HG03575 (cell line): Measurements from ENCODE around the gene SLC6A13.

Source experiments
- ATAC-seq: cut with Tn5 transposase; IDR thresholded peaks from one replicate; pipeline ENCODE4 v1.9.1; 2021; ENCODE audit not compliant: unreplicated experiment, insufficient number of reproducible peaks, low FRiP score; ENCODE audit errors: extremely low read depth

Gene SLC6A13

GRCh38 chr12:206746-207440 lies 55.7 kb downstream of the SLC6A13 start:
- no peak for ATAC-seq

DNA sequence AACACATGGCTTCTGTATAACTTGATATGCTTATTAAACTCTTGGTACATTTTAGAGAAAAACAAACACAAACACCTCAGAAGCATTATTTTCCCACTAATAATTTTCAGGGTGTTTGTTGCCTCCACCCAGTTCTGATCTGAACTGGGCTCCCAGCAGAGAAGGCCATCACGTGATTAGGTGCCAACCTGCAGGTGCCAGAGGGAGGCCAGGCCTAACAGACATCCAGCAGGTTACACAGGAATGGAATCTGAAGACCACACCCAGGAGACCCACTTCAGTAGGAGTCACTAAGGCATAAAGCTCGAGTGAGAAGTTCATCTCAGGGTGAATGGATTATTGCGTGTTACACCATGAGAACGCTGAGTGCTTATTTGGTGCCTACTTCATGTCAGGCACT lies 57.6 kb downstream of the SLC6A13 start:
- ATAC-seq: no peak

DNA sequence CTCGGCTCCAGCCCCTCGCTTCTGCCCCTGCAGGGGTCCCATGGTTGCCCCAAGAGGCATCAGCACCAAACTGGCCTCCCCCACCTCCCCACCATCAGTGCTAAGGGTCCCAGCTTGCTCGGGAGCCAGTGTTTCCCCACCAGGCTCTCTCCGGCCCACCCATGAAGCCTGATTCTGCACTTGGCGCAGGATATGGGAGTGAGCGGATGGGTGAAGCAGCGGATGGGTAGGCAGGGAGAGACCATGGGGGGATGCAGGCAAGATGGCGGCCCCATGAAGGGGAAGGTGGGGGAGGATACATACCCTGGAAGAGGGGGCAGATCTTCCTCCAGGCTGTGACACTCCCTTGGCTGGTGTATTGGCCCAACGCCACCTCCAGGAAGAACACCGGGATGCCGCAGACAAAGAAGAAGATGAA lies 58.4 kb downstream of the SLC6A13 start:
- ATAC-seq: no peak

DNA sequence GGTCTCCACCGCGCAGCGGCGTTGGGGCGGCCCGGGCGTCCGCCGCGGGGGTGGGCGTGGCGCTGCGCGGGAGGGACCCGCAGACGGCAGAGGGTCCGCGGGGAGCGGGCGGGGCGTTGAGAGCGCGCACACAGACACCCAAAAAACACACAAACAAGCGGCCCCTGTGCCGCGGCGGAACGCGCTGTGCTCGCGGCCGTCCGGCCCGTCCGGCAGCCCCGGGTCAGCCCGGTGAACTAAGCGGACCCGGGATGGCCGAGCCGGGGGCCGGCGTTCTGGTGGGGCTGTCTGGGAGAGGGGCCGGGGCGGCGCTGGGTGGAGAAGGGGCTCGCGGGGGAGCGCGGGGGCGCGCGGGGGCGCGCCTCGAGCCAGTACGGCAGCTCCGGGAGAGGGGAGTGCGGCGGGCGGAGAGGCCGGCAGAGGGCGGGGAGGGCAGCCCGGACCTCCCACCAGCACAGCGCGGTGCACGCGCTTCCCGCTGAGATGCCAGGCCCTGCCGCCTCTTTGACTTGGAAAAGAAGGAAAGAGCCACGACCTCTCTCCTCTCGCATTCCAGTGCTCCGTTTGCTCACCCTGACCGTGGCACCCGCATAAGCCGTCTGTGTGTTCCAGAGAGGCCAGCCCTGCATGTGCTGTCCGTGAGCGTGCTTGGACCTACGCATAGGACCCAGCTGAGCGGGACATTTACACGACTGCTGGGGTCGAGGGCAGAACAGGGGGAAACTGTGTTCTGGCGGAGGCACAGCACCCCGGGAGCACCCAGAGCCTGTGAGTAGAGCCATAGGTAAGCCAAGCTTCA lies 59.0 kb downstream of the SLC6A13 start:
- no peak for ATAC-seq

DNA sequence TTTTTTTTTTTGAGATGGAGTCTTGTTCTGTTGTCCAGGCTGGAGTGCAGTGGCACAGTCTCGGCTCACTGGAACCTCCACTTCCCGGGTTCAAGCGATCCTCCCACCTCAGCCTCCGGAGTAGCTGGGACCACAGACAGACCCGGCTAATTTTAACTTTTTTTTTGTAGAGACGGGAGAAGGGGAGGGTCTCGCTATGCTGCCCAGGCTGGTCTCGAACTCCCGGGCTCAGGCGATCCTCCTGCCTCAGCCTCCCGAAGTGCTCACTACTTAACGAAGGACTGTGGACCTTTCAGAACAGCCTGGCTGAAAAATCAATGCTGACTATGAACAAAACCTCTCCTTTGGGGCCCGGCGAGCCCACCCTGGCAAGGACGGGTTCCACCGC lies 59.6 kb downstream of the SLC6A13 start:
- ATAC-seq: no peak

DNA sequence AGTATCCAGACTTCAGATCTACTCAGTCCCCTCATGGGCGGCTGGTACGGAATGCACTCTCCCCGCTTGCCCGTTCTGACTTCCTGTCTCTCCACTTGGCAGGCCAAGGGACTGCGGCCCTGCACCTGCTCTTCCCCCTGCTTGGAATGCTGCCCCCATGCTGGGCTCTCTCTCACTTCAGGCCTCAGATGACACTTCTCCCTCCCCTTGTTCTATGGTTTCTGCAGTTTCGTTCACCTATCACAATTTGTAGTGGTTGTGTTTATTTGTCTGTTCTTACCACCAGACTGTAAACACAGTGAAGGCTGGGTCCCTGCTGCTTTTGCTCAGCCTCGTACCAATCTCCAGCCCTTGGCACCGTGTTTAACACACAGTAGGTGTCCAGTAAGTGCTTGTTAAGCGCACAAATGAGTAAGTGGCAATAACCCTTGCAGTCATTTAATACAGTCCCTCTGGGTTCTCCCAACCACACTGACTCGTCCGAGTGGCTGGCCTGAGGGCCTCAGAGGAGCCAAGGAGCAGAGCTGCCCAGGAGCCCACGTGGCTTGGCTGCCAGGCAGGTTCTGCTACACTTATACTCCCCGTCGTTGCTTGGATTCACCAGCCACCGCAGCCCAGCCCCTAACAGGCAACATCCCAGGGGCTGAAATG lies 60.4 kb downstream of the SLC6A13 start:
- ATAC-seq: no peak

DNA sequence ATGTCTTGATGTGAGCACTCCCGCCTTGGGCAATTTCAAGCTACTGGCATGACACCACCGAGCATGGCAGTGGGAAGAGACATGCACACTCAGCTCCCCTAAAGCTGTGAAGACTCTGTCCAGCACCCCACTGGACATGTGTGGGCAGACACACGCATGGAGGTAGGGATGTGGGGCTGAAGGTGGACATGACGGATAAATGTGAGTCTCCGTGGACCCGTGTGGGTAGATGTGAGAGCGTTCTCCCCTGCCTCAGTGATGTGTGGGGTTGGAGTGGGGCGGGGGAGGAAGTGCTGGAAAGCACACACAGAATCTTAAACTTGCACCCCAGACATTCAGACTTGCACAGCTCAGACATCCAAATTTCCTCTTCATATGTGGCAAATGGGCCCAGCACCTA lies 61.3 kb downstream of the SLC6A13 start:
- ATAC-seq: no peak

DNA sequence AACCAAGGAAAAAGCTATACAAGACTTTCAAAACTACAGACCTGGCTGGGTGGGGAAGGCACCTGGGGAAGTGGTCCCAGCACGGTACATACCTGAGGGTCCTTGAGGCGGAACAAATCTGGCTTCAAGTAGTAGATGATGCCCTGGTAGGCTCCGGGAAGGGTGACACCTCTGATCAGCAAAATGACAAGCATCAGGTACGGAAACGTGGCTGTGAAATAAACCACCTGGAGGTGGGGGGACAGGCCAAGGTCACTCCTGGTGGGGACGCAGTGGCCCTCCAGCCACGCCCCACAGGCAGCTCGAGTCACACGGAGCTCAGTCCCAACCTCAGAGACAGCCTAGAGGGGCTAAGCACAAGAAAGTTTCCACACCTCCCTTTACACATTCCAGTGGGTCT lies 63.9 kb downstream of the SLC6A13 start:
- no peak for ATAC-seq

DNA sequence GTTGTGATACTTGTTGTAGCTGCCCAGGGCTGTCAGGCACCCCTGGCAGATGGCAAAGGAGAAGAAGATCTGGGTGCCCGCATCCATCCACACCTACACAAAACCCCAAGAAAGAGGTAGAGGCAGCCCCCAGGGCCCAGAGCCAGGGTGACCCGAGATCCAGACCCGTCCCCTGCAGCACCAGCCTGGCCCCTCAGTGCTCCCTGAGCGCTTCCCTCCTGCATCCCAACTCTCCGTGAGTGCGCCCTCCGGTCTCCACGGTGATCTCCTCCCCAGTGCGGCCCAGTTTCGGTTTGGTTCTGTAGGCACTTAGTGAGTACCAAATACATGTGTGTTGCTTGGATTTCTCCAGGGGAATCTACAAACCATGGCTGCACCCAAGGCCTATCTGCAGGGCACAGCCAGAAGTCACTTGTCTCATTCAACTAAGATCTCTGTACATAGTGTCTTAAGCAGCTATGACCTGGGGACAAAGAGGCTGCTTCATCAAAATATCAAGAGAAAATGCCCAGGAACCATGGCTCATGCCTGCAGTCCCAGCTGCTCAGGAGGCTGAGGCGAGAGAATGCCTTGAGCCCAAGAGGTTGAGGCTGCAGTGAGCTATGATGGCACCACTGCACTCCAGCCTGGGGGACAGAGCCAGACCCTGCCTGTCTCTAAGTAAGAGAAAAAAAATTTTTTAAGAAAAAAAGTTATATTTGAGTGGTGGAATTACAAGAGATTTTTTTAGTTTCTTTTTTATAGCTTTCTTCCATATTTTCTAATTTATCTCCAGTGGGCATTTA lies 64.5 kb downstream of the SLC6A13 start:
- ATAC-seq: no peak

DNA sequence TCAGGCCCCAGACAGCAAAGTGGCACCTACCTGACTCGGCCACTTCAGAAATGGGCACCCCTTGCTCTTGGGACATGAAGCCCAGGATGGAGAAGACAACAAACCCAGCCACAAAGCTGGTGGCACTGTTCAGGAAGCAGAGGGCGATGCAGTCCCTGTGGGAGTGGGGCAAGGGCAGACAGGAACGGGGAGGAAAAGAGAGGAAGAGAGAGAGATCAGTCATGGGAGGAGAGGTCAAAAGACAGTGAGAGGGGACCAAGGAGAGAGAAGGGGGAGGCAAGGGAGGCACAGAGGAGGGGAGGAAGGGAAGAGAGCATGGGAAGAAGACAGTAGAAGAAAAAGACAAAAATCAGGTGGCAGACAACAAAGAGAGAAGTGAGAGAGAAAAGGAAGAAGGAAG lies 65.3 kb downstream of the SLC6A13 start:
- ATAC-seq: no peak

- ATAC-seq: no peak
Observed at GRCh38 chr12:196436-196835, 66.2 kb downstream of the SLC6A13 start.

DNA sequence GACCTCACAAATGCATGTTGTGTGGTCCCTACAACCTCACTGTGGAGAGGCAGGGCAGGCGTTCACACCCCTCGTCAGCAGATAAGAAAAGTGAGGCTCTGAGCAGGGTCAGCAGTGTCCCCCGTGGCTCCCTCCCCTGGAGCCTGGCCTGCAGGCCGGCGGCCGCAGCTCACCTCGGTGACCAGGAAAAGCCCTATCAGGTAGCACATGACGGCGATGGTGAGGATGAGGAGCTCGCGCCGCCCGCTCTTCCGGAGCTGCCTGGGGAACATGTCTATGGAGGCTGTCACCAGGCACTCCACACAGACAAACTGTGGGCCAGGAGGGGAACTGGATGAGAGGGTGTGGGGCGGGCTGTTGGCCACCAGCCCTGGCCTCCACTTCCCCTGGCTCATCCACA lies 66.7 kb downstream of the SLC6A13 start:
- ATAC-seq: no peak

DNA sequence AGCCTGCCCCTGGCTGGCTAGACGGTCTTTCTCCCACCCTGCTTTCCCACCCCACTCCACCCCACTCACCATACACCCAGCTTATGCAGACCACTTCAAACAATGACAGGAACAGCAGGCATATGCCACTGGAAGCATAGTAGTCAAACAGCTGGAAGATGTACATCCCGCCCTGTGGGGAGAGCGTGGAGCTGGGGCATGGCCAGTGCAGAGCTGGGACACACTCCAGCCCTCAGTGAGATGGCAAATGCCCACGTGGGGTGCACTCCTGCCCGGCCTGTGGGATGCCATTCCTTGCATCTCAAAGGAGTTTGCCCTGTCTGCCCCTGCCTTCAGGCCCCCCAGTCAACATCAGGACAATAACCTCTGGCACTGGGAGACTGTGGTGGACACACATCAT lies 67.5 kb downstream of the SLC6A13 start:
- ATAC-seq: no peak

DNA sequence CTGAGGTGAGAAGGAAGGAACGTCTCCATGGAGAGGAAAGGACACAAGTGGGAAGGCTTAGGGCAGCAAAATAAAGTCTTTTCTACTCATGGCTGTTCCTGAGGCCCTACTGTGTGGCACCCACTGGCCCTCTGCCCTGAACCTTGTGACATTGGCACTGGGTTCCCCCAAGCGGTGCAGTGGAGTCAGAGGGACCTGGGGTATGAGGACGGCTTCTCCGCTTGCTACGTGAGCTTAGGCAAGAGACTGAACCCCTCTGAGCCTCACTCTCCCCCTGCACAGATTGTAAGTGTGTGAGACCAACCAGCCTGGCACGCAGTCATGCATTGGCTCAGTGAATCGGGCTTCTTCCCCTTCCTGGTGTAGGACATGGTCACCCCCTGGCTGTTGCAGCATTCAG lies 68.4 kb downstream of the SLC6A13 start:
- ATAC-seq: no peak

GRCh38 chr12:193261-193660 lies 69.4 kb downstream of the SLC6A13 start:
- ATAC-seq: no peak

- ATAC-seq: no peak
Observed at GRCh38 chr12:191541-191940, 71.1 kb downstream of the SLC6A13 start.

GRCh38 chr12:190881-191280 lies 71.8 kb downstream of the SLC6A13 start:
- ATAC-seq: no peak

- no peak for ATAC-seq
Observed at GRCh38 chr12:189622-189962, 73.0 kb downstream of the SLC6A13 start.

- ATAC-seq: no peak
Observed at GRCh38 chr12:188910-189621, 73.6 kb downstream of the SLC6A13 start.
